ENCODE data around the gene IGF2BP2. TPM values are rescaled to one million over a fixed set of nuclear protein-coding genes. Genes with fewer than 3 reads are reported as not detected.

IGF2BP2 gene
- total and polyA plus RNA-seq, 3 donors from 2014 or later, result 18.9 to 29.1 (median 19.4) TPM

DNA sequence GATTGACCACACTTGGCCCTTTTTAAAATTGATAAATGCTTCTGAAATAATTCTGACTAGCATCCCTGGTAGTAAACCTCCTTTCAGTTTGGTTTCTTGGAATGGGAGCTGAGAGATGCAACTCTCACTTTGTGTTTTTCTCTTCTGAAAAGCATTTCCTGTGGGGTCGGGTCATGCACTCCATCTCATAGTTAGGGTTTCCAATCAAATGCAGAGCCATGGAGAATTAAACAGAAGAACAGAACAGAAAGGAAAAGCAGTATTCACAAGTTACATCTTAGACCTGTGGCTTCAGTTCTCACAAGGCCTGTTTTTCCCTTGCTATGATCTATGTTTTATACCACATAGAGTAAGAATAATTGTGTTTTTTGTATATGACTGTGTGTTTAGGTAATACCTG, 199.1 kb downstream of the IGF2BP2 start:
- H3K4me3 ChIP-seq, result no peak overlapping the region
- WGBS, 2 donors, result 79 to 83% methylated on average over 1 of the region's 1 CpG
- H3K9me3 ChIP-seq, result no peaks in the 10 kb centered on the region
- no peaks in the 10 kb centered on the region for H3K4me1 ChIP-seq
- intact Hi-C loops (cut with DNase I; ENCODE audit: low total_unique reads), result no loop called here
- DNase-seq, result no peak
- H3K36me3 ChIP-seq (ENCODE audit: low read depth, missing control alignments), result no peaks in the 10 kb centered on the region
- TF ChIP-seq POLR2A (IDR thresholded peaks at IDR 0.05), result no peak
- TF ChIP-seq, protein P1, sequence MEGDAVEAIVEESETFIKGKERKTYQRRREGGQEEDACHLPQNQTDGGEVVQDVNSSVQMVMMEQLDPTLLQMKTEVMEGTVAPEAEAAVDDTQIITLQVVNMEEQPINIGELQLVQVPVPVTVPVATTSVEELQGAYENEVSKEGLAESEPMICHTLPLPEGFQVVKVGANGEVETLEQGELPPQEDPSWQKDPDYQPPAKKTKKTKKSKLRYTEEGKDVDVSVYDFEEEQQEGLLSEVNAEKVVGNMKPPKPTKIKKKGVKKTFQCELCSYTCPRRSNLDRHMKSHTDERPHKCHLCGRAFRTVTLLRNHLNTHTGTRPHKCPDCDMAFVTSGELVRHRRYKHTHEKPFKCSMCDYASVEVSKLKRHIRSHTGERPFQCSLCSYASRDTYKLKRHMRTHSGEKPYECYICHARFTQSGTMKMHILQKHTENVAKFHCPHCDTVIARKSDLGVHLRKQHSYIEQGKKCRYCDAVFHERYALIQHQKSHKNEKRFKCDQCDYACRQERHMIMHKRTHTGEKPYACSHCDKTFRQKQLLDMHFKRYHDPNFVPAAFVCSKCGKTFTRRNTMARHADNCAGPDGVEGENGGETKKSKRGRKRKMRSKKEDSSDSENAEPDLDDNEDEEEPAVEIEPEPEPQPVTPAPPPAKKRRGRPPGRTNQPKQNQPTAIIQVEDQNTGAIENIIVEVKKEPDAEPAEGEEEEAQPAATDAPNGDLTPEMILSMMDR (IDR thresholded peaks at IDR 0.05), result no peak
- H3K27ac ChIP-seq, result no peak overlapping the region
- H3K27me3 ChIP-seq, result no peaks in the 10 kb centered on the region

GRCh38 chr3:185623939-185624665, 200.7 kb downstream of the IGF2BP2 start:
- 97% methylated on average over 7 of the region's 7 CpGs for WGBS, 2 donors
- Histone ChIP-seq H3K36me3 (ENCODE audit: low read depth, missing control alignments) (no peaks in the 10 kb centered on the region), H3K4me3 (no peak overlapping the region), H3K9me3 (no peaks in the 10 kb centered on the region), H3K4me1 (no peaks in the 10 kb centered on the region), H3K27ac (no peak overlapping the region), H3K27me3 (no peaks in the 10 kb centered on the region)
- no peak for DNase-seq
- intact Hi-C loops (cut with DNase I; ENCODE audit: low total_unique reads), result no loop called here
- TF ChIP-seq, protein P1 (IDR thresholded peaks at IDR 0.05), result no peak
- TF ChIP-seq POLR2A (IDR thresholded peaks at IDR 0.05), result no peak

DNA sequence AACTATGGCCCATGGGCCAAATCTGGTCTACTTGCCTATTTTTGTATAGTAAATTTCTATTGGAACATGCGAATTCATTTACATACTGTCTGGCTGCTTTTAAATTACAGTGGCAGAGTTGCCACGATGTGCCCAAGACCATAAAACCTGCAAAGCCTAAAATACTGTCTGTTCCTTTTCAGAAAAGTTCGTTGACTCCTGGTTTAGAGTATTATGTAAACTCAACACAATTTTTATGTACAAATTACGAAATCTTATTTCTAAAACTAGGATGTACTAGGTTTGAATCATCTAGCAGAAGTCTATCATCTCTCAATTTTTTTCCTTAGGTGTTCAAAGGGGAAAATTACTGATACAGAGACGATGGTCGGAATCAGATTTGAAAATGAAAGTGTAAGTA, 211.8 kb downstream of the IGF2BP2 start:
- 92 to 95% methylated on average over 6 of the region's 6 CpGs for WGBS, 2 donors
- H3K9me3 ChIP-seq, result no peaks in the 10 kb centered on the region
- intact Hi-C loops (cut with DNase I; ENCODE audit: low total_unique reads), result no loop called here
- DNase-seq, result no peak
- no peaks in the 10 kb centered on the region for H3K4me1 ChIP-seq
- H3K27me3 ChIP-seq, result no peaks in the 10 kb centered on the region
- TF ChIP-seq, protein P1 (IDR thresholded peaks at IDR 0.05), result no peak
- TF ChIP-seq POLR2A (IDR thresholded peaks at IDR 0.05), result no peak
- H3K27ac ChIP-seq, result no peak overlapping the region
- no peaks in the 10 kb centered on the region for H3K36me3 ChIP-seq (ENCODE audit: low read depth, missing control alignments)
- no peak overlapping the region for H3K4me3 ChIP-seq

DNA sequence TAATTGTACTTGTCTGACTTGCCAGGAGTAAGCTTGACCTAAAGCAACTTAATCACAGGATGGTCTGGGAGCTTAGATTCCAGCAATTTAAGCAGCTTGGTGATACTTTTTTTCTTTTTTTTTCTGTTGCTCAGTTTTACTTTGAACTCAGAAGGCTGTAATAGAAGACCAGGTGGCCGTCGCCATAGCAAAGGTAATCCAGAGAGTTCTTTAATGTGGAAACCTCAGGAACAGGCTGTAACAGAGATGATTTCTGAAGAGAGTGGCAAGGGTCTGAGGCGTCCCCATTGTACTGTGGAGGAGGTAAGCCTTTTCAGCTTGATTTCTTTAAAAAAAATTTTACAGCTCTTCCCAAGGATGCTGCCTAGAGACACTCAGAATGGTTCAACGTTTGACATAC, 218.6 kb downstream of the IGF2BP2 start:
- intact Hi-C loops (cut with DNase I; ENCODE audit: low total_unique reads), result no loop called here
- Histone ChIP-seq H3K9me3 (no peaks in the 10 kb centered on the region), H3K4me3 (no peak overlapping the region), H3K27ac (no peak overlapping the region), H3K4me1 (no peaks in the 10 kb centered on the region), H3K27me3 (no peaks in the 10 kb centered on the region), H3K36me3 (ENCODE audit: low read depth, missing control alignments) (no peaks in the 10 kb centered on the region)
- TF ChIP-seq POLR2A (IDR thresholded peaks at IDR 0.05), result no peak
- TF ChIP-seq, protein P1 (IDR thresholded peaks at IDR 0.05), result no peak
- WGBS, 2 donors, result 81 to 83% methylated on average over 4 of the region's 4 CpGs
- no peak for DNase-seq

GRCh38 chr3:185605566-185605965, 219.3 kb downstream of the IGF2BP2 start:
- no peaks in the 10 kb centered on the region for H3K4me1 ChIP-seq
- intact Hi-C loops (cut with DNase I; ENCODE audit: low total_unique reads), result no loop called here
- no peaks in the 10 kb centered on the region for H3K27me3 ChIP-seq
- H3K27ac ChIP-seq, result no peak overlapping the region
- H3K4me3 ChIP-seq, result no peak overlapping the region
- H3K36me3 ChIP-seq (ENCODE audit: low read depth, missing control alignments), result no peaks in the 10 kb centered on the region
- H3K9me3 ChIP-seq, result no peaks in the 10 kb centered on the region
- DNase-seq, result no peak
- TF ChIP-seq, protein P1 (IDR thresholded peaks at IDR 0.05), result no peak
- no peak for TF ChIP-seq POLR2A (IDR thresholded peaks at IDR 0.05)

All from testis (tissue), 3 donors.